Tibial artery (tissue), 4 donors: ENCODE data around the gene LILRB4.
"Not testable (repeated sequence)": the region's sequence is repeated elsewhere in the genome, so short reads cannot be mapped to it uniquely, and the experiment has no call there.

Source experiments
- DNase-seq, 2 donors: peaks; one replicate each; pipeline ENCODE4 v3.0.0-alpha.2; 2019
- H3K27ac ChIP-seq, 2 donors: fragments of 200-600 bp; sonication (generic) in 1 of 2; 1 replicate in 1 of 2; 2 replicates in 1 of 2; pipeline ENCODE4 v1.5.1; 2018 to 2019; ENCODE audit warnings: mild to moderate bottlenecking in 1 of 2
- H3K27me3 ChIP-seq, 2 donors: fragments of 200-600 bp; sonication (generic) in 1 of 2; one replicate each; pipeline versions ENCODE4 v1.5.1 to v1.6.0; 2016 to 2019
- H3K36me3 ChIP-seq, 3 donors: fragments of 200-600 bp; sonication (generic) in 2 of 3; one replicate each; pipeline ENCODE4 v1.5.1; 2016 to 2019; ENCODE audit warnings: mild to moderate bottlenecking in 2 of 3
- H3K4me1 ChIP-seq, 4 donors: fragments of 200-600 bp; sonication (generic) in 2 of 4; 1 replicate in 3 of 4; 2 replicates in 1 of 4; pipeline ENCODE4 v1.5.1; 2016 to 2019
- H3K4me3 ChIP-seq, 2 donors: fragments of 200-600 bp; sonication (generic) in 1 of 2; 1 replicate in 1 of 2; 2 replicates in 1 of 2; pipeline ENCODE4 v1.5.1; 2018 to 2019; ENCODE audit warnings: mild to moderate bottlenecking in 2 of 2
- H3K9me3 ChIP-seq, 3 donors: fragments of 200-600 bp; sonication (generic) in 1 of 3; one replicate each; pipeline ENCODE4 v1.5.1; 2016 to 2019
- CTCF ChIP-seq, 2 experiments: fragments of 200-600 bp in 1 of 2; fragments of 450-650 bp in 1 of 2; IDR thresholded peaks; one replicate each; pipeline ENCODE4 v1.5.1; 2017 to 2019; ENCODE audit warnings: antibody characterized with exemption in 2 of 2, mild to moderate bottlenecking in 1 of 2, moderate library complexity in 1 of 2
- intact Hi-C: fragments of 100-400 bp; cut with DNase I; formaldehyde crosslinking; loops from one replicate; pipeline ENCODE4 v1.15.0; 2023; ENCODE audit warnings: low total_unique reads

LILRB4 gene

GRCh38 chr19:54622431-54622830, 40.4 kb upstream of the LILRB4 start:
- Histone ChIP-seq H3K9me3 (no peaks in the 10 kb centered on the region), H3K27me3 (no peaks in the 10 kb centered on the region), H3K4me1 (no peaks in the 10 kb centered on the region), H3K36me3 (no peaks in the 10 kb centered on the region), H3K27ac (no peak overlapping the region), H3K4me3 (no peak overlapping the region)
- intact Hi-C loops, result loop anchor here (10.0 kb wide), 1 partner anchor 1808 kb away; no protein-coding TSS in a partner anchor
- TF ChIP-seq CTCF (IDR thresholded peaks at IDR 0.05), result no peak
- DNase-seq, result no peak

GRCh38 chr19:54624234-54624633, 38.6 kb upstream of the LILRB4 start:
- not testable (repeated sequence) for H3K27ac ChIP-seq

GRCh38 chr19:54624934-54625730, 37.7 kb upstream of the LILRB4 start:
- not testable (repeated sequence) for H3K4me3 ChIP-seq, DNase-seq, H3K9me3 ChIP-seq, H3K27me3 ChIP-seq, H3K4me1 ChIP-seq, H3K27ac ChIP-seq, H3K36me3 ChIP-seq
- intact Hi-C loops, result loop anchor here (10.0 kb wide), 1 partner anchor 1810 kb away; no protein-coding TSS in a partner anchor

More at GRCh38 chr19:54624234-54624633, 38.6 kb upstream of the LILRB4 start:
- H3K36me3 ChIP-seq, H3K4me3 ChIP-seq, H3K27me3 ChIP-seq, DNase-seq, H3K9me3 ChIP-seq, H3K4me1 ChIP-seq: not testable (repeated sequence)
- intact Hi-C loops, result loop anchor here (10.0 kb wide), 1 partner anchor 1809 kb away; no protein-coding TSS in a partner anchor

- H3K27ac ChIP-seq, result no peak overlapping the region
- intact Hi-C loops, result loop anchor here (10.0 kb wide), 1 partner anchor 1812 kb away; no protein-coding TSS in a partner anchor
- H3K9me3 ChIP-seq, result no peaks in the 10 kb centered on the region
- no peaks in the 10 kb centered on the region for H3K4me1 ChIP-seq
- H3K27me3 ChIP-seq, result no peaks in the 10 kb centered on the region
- DNase-seq, result no peak
- no peaks in the 10 kb centered on the region for H3K36me3 ChIP-seq
- no peak for TF ChIP-seq CTCF (IDR thresholded peaks at IDR 0.05)
- no peak overlapping the region for H3K4me3 ChIP-seq
These were observed 36.0 kb upstream of the LILRB4 start for GRCh38 chr19:54626757-54627156.

- DNase-seq, H3K27me3 ChIP-seq, H3K4me1 ChIP-seq, H3K9me3 ChIP-seq, H3K27ac ChIP-seq, H3K36me3 ChIP-seq, H3K4me3 ChIP-seq: not testable (repeated sequence)
- intact Hi-C loops, result loop anchor here (10.0 kb wide), 1 partner anchor 1813 kb away; no protein-coding TSS in a partner anchor
These were observed 34.9 kb upstream of the LILRB4 start for GRCh38 chr19:54627912-54628311.

GRCh38 chr19:54630262-54630661, 32.5 kb upstream of the LILRB4 start, which contains the start of gene LILRB1:
Gene LILRB1 (plus strand): TSS chr19:54630484. CDS start chr19:54631074, 590 bp downstream.
- H3K4me3 ChIP-seq, H3K27ac ChIP-seq, H3K36me3 ChIP-seq, intact Hi-C loops, DNase-seq, H3K9me3 ChIP-seq, H3K4me1 ChIP-seq, H3K27me3 ChIP-seq: not testable (repeated sequence)

- H3K27me3 ChIP-seq, result no peaks in the 10 kb centered on the region
- H3K27ac ChIP-seq, result no peak overlapping the region
- no peaks in the 10 kb centered on the region for H3K9me3 ChIP-seq
- intact Hi-C loops, result no loop called here
- no peak overlapping the region for H3K4me3 ChIP-seq
- TF ChIP-seq CTCF (IDR thresholded peaks at IDR 0.05), result no peak
- H3K4me1 ChIP-seq, result no peaks in the 10 kb centered on the region
- DNase-seq, result no peak
- no peaks in the 10 kb centered on the region for H3K36me3 ChIP-seq
These were observed 32.0 kb upstream of the LILRB4 start for GRCh38 chr19:54630782-54631181.

- H3K4me1 ChIP-seq, H3K9me3 ChIP-seq, H3K27ac ChIP-seq, H3K36me3 ChIP-seq, H3K27me3 ChIP-seq, H3K4me3 ChIP-seq, intact Hi-C loops, DNase-seq: not testable (repeated sequence)
These were observed 31.1 kb upstream of the LILRB4 start for GRCh38 chr19:54631489-54632337.

GRCh38 chr19:54632517-54632916, 30.3 kb upstream of the LILRB4 start:
- H3K9me3 ChIP-seq, intact Hi-C loops, H3K36me3 ChIP-seq, DNase-seq, H3K4me1 ChIP-seq, H3K27me3 ChIP-seq, H3K27ac ChIP-seq, H3K4me3 ChIP-seq: not testable (repeated sequence)
